ENCODE measurements around the gene NUDT3.

DNA sequence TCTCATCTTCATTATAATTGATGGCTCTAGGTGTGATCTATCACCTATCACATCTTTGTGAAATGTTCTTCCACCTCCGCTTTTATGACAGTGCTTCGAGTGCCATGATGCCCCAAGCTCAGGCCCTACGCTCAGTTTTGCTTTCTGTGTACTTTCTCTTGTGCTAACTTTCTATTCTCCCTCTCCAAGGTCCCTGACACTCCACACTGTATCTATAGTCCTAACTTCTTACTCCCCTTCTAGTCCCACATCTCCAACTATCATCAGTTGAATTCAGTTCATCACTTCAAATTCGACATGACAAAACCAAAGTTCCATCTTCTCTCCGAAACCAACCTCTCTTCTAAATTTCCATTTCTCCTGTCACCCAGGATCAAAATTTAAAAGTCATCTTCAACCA, 16.6 kb downstream of the NUDT3 start:
- no peak for TF ChIP-seq EZH2 (IDR thresholded peaks at IDR 0.05; ENCODE audit: borderline replicate concordance, low read length)
- TF ChIP-seq, protein P1, sequence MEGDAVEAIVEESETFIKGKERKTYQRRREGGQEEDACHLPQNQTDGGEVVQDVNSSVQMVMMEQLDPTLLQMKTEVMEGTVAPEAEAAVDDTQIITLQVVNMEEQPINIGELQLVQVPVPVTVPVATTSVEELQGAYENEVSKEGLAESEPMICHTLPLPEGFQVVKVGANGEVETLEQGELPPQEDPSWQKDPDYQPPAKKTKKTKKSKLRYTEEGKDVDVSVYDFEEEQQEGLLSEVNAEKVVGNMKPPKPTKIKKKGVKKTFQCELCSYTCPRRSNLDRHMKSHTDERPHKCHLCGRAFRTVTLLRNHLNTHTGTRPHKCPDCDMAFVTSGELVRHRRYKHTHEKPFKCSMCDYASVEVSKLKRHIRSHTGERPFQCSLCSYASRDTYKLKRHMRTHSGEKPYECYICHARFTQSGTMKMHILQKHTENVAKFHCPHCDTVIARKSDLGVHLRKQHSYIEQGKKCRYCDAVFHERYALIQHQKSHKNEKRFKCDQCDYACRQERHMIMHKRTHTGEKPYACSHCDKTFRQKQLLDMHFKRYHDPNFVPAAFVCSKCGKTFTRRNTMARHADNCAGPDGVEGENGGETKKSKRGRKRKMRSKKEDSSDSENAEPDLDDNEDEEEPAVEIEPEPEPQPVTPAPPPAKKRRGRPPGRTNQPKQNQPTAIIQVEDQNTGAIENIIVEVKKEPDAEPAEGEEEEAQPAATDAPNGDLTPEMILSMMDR (IDR thresholded peaks at IDR 0.05; ENCODE audit: low read length), result no peak

Measured in OCI-LY1 (cell line).